ENCODE measurements around the gene TMC1.

GRCh38 chr9:72551306-72551705 lies 29.9 kb downstream of the TMC1 start:
- TF ChIP-seq, protein P1, sequence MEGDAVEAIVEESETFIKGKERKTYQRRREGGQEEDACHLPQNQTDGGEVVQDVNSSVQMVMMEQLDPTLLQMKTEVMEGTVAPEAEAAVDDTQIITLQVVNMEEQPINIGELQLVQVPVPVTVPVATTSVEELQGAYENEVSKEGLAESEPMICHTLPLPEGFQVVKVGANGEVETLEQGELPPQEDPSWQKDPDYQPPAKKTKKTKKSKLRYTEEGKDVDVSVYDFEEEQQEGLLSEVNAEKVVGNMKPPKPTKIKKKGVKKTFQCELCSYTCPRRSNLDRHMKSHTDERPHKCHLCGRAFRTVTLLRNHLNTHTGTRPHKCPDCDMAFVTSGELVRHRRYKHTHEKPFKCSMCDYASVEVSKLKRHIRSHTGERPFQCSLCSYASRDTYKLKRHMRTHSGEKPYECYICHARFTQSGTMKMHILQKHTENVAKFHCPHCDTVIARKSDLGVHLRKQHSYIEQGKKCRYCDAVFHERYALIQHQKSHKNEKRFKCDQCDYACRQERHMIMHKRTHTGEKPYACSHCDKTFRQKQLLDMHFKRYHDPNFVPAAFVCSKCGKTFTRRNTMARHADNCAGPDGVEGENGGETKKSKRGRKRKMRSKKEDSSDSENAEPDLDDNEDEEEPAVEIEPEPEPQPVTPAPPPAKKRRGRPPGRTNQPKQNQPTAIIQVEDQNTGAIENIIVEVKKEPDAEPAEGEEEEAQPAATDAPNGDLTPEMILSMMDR (IDR thresholded peaks at IDR 0.05), result no peak
- TF ChIP-seq POLR2A (IDR thresholded peaks at IDR 0.05) (no peak), EP300 (IDR thresholded peaks at IDR 0.05) (no peak)

All from suprapubic skin (tissue), 3 donors.